ENCODE data around the gene HSPH1. TPM values are rescaled to one million over a fixed set of nuclear protein-coding genes. Genes with fewer than 3 reads are reported as not detected.
"Not testable (repeated sequence)": the region's sequence is repeated elsewhere in the genome, so short reads cannot be mapped to it uniquely, and the experiment has no call there.

Gene HSPH1
- total RNA-seq, 1 donor from 2014 or later, result 138 TPM

DNA sequence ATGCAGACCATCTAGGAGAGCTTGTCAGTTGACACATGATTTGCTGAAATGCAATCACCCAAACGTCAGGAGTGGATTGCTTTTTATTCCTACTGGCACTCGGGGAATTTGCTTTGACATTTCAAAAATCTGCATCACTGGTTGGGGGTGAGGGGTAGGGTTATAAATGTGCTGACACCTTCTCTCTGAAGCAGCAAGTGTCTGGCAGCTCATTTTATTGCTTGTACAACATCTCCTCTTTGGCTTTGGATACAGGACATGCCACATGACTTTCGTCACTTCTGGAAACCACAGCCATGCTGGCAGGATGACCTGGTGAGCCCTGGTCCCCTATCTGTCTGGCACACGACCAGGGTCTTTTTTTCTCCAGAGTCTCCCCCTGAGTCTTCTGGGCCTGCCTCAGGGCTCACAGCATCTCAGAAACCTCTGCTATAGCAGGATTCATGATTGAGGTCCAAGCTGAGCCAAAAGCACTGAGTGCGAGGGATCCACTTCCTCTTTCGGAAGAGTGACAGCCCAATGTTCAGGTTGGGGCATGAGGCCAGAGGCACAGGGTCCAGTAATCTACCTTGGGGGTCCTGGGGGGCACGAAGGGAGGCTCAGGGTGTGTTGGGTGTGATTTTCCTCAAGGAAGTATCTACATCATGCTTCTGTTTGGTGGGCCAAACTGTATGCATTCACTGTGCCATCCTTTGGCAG lies 60.1 kb downstream of the HSPH1 start:
- intact Hi-C loops (cut with micrococcal nuclease), result no loop called here

DNA sequence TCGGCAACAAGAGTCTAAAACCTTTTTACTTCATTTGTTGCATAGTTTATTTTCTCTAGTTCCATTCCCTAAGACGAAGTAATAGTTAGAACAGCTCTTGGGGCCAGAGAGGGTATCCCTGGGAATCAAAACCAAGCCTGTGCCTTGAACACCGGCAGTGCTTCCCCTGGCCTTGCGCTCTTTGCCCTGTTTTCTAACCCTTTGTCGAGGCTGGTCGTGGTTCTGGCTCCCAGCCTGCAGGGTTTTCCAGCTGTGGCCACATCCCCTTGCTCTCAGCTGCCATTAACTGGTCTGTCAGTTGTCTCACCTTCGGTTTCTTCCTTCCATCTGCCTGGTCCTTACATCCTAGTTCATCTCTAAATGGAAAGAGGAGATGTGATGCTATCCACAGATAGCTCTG lies 61.0 kb downstream of the HSPH1 start:
- intact Hi-C loops (cut with micrococcal nuclease), result no loop called here

GRCh38 chr13:31097911-31098434 lies 63.7 kb downstream of the HSPH1 start:
- intact Hi-C loops (cut with micrococcal nuclease), result not testable (repeated sequence)

DNA sequence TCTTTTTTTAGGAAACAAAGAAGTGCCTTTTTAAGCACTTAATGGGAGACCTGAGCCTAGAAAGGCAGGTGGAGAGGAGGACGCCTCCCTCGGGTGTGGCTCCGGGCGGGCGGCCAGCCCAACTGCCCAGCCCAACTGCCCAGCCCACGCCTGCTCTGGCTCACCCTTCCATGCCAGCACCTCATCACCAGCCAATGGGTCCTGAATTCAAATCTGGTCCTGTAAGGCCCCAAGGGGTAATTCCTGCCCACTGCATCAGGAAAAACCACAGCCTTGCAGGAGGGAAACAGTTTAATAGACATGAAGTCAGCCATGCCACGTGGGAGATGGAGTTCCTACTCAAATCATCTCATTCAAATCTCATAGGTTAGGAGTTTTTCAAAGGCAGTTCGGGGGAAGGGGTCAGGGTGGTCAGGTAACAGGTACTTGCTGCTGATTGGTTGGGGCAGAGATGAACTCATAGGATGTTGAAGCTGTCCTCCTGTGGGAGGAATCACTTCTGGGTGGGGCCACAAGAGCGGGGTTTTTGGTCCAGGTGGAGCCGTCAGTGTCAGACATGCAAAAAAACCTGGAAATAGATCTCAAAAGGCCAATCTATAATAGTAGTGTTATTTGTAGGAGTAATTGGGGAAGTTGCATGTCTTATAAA lies 64.9 kb downstream of the HSPH1 start:
- intact Hi-C loops (cut with micrococcal nuclease), result no loop called here

DNA sequence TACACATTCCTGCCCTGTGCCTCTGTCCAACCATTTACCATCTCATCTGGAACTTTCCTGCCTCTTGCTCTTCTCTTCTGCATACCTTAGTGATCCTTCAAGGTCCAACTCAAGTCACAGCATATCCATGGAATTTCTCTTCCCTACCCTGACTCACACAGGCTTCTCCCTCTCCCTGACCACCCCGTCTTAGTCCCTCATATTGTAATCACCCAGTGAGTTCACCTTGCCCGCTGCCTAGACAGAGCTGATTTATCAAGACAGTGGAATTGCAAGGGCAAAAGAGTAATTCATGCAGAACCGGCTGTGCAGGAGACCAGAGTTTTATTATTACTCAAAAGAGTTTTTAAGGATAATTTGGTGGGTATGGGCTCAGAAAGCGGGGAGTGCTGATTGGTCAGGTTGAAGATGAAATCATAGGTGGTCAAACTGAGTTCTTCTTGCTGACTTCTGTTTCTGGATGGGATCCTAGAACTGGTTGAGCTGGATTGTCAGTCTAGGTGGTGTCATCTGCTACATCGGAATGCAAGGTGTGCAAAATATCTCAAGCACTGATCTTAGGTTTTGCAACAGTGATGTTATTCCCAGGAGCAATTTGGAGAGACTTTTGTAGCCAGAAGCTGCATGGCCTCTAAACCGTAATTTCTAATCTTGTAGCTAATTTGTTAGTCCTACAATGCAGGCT lies 67.2 kb downstream of the HSPH1 start:
- intact Hi-C loops (cut with micrococcal nuclease), result no loop called here

GRCh38 chr13:31093145-31093885 lies 68.4 kb downstream of the HSPH1 start:
- intact Hi-C loops (cut with micrococcal nuclease), result no loop called here

DNA sequence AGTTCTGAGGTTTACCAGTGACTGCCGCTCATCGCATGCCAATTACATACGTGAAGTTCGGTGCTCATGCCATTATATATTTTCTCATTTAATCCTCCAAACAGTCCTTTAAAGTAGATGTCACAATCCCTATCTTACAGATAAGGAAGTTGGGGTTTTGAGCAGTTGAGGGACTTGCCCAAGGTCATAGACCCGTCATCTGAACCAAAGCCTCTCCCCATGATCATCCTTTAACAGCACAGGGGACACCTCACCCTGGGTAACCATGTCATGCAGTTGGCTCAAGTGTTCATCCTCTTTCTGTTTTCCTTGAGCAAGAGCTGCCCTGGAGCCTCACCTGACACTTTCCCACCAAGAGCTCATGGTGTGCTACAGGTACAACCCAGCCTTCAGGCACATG lies 69.1 kb downstream of the HSPH1 start:
- intact Hi-C loops (cut with micrococcal nuclease), result no loop called here

DNA sequence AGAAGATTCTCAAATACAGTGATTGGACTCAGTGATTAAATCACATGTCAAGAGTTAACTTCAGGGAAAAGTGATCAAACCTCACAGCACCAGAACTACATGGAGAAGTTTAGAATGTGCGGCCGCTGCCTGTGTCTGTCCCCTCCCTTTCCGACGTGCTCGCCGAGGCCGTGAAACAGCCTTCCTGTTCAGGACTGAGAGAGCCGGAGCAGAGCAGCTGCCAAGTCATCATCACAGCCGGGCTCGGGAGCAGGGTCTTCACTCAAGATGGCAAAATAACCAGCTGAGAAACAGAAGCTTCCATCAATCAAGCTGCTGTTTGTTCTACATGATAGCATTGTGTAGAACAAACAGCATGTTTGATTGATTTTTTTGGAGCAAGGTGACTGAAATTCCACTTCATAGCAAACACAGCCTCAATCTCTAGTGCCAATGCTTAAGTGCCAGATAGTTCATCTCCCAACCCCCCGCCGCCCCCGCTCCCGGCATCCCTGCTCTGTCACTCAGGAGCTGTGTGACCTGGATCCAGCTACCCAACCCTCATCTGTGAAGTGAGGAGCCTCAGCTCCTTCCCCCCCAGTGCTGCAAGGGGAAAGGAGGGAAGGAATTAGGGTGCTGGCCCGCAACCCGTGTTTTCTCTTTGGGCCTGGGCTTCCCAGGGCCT lies 70.6 kb downstream of the HSPH1 start:
- intact Hi-C loops (cut with micrococcal nuclease), result no loop called here

DNA sequence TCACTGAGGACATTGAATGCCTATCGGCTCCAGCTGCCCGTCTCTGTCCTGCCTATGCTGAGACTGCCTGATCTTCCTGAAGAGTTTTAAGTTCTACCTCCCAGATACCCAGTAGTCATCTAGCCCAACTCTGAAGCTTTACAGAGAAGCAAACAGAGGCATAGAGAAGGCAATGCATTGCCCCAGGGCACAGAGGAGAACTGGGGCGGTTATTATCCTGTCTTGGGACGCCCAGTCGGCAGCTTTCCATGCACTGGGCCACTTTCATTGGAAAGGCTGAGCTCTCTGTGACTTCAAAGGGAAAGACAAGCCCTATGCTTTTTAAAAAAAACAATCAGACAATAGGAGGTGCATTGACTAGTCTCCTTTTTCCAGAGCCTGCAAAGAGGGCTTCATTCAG lies 71.6 kb downstream of the HSPH1 start:
- intact Hi-C loops (cut with micrococcal nuclease), result no loop called here

DNA sequence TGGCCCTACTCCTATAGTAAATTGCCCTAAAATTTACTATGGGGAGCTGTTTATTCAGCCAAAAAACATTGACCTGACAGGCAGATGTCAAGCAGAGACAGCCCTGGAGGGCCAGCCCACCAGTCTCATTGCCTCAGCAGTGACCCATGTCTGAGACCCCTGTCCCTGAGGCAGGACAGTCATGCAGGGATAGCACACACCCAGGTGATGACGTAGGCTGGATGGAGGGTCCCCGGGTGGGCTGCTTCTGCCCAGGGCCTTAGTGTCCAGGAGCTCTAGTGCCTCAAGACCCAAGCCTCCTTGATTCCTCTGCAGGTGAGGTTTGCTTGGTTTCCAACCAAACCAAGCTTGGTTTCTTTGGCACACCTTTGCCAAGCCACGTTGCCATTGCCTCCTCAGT lies 72.1 kb downstream of the HSPH1 start:
- intact Hi-C loops (cut with micrococcal nuclease), result no loop called here

- intact Hi-C loops (cut with micrococcal nuclease), result no loop called here
Measured at GRCh38 chr13:31088826-31089420, 72.8 kb downstream of the HSPH1 start.

Other genes with a start within 250 kb of the HSPH1 start
- gene TEX26, start 229.2 kb downstream of the HSPH1 start, total RNA-seq, result not detected in 2 replicates
- 4.8 TPM in 2 replicates for gene B3GLCT, start 38.1 kb upstream of the HSPH1 start, total RNA-seq

Data from T-helper 1 cell treated with Interleukin-12 subunit alpha and Interleukin-12 subunit beta and Interleukin-4 antibody, amounts not matched to agents 30 ng/mL and 1 ng/mL, for 36 hours (primary cell).